SU-DHL-6 (cell line): ENCODE measurements around the gene STOML3.

Experiments used
- H2AFZ ChIP-seq: fragments of 200-600 bp; sonication (generic); 2 replicates; pipeline ENCODE4 v1.6.1; 2014; ENCODE audit warnings: low read depth, mild to moderate bottlenecking, moderate library complexity, mixed read lengths, antibody characterized with exemption, low read length; ENCODE audit not compliant: severe bottlenecking
- H3F3A ChIP-seq: fragments of 200-600 bp; shearing (Covaris generic); 2 replicates; pipeline ENCODE4 v1.6.0; 2016; ENCODE audit warnings: antibody characterized with exemption, mild to moderate bottlenecking; ENCODE audit not compliant: insufficient read depth
- H3K27ac ChIP-seq: fragments of 200-600 bp; sonication (generic); 2 replicates; pipeline ENCODE4 v1.5.1; 2016; ENCODE audit warnings: low read depth, mild to moderate bottlenecking, low read length, moderate library complexity, mixed read lengths
- H3K27me3 ChIP-seq: fragments of 200-600 bp; sonication (generic), shearing (Covaris generic); 2 replicates; pipeline ENCODE4 v1.6.0; 2014; ENCODE audit warnings: mild to moderate bottlenecking, low read length
- H3K36me3 ChIP-seq: fragments of 200-600 bp; sonication (generic); 2 replicates; pipeline ENCODE4 v1.6.1; 2014; ENCODE audit warnings: mild to moderate bottlenecking, low read length, mixed read lengths
- H3K4me2 ChIP-seq: fragments of 300-600, 200-600 bp; shearing (Covaris generic), sonication (generic); 2 replicates; pipeline ENCODE4 v1.6.0; 2014; ENCODE audit warnings: low read length, low read depth, mild to moderate bottlenecking; ENCODE audit not compliant: poor library complexity, severe bottlenecking
- H3K4me3 ChIP-seq: fragments of 200-600 bp; sonication (generic); 2 replicates; pipeline ENCODE4 v1.5.1; 2014; ENCODE audit warnings: antibody characterized with exemption, low read length, mild to moderate bottlenecking, mixed read lengths; ENCODE audit not compliant: insufficient read depth, poor library complexity, severe bottlenecking
- H3K79me2 ChIP-seq: fragments of 200-600 bp; sonication (generic); 2 replicates; pipeline ENCODE4 v1.6.1; 2014; ENCODE audit warnings: mild to moderate bottlenecking, low read length, moderate library complexity; ENCODE audit not compliant: insufficient read depth
- H3K9ac ChIP-seq: fragments of 200-600 bp; sonication (generic); 2 replicates; pipeline ENCODE4 v1.7.0; 2014; ENCODE audit warnings: mild to moderate bottlenecking, low read length
- H3K9me2 ChIP-seq: fragments of 200-600 bp; sonication (generic); replicated peaks from 2 replicates; pipeline ENCODE4 v1.6.1; 2014; ENCODE audit warnings: low read length; ENCODE audit not compliant: insufficient read depth
- H3K9me3 ChIP-seq: fragments of 200-600 bp; sonication (generic); 2 replicates; pipeline ENCODE4 v1.6.1; 2014; ENCODE audit warnings: low read length, mixed read lengths; ENCODE audit not compliant: insufficient read depth
- H4K20me1 ChIP-seq: fragments of 200-600 bp; sonication (generic); 2 replicates; pipeline ENCODE4 v1.6.1; 2014; ENCODE audit warnings: low read depth, mild to moderate bottlenecking, antibody characterized with exemption, low read length, moderate library complexity, mixed read lengths
- CTCF ChIP-seq: fragments of 200-600 bp; sonication (generic); IDR thresholded peaks from one replicate; pipeline ENCODE4 v1.5.1; 2017; ENCODE audit warnings: antibody characterized with exemption, mild to moderate bottlenecking, low read length, moderate library complexity; ENCODE audit not compliant: insufficient read depth, poor library complexity, severe bottlenecking
- EZH2phosphoT487 ChIP-seq: fragments of 200-600 bp; sonication (generic), shearing (Covaris generic); conservative IDR thresholded peaks from 2 replicates; pipeline ENCODE4 v1.6.1; 2018; ENCODE audit warnings: mild to moderate bottlenecking, antibody characterized with exemption, low read length, moderate library complexity, mixed read lengths

Gene STOML3

GRCh38 chr13:39023316-39023715 lies 32.7 kb upstream of the STOML3 start:
- Histone ChIP-seq H3K36me3 (peaks cover 71% of the 10 kb centered on the region), H3K9me3 (no peaks in the 10 kb centered on the region), H3F3A (no peaks in the 10 kb centered on the region), H3K4me3 (no peak overlapping the region), H2AFZ (no peak overlapping the region), H3K27ac (no peak overlapping the region), H3K9me2 (no peaks in the 10 kb centered on the region), H3K27me3 (no peaks in the 10 kb centered on the region), H3K9ac (no peak overlapping the region), H3K79me2 (no peaks in the 10 kb centered on the region), H3K4me2 (no peak overlapping the region), H4K20me1 (no peaks in the 10 kb centered on the region)
- TF ChIP-seq EZH2phosphoT487 (no peak), CTCF (no peak)

- peaks cover 61% of the 10 kb centered on the region; the same call in 1 of the 2 replicates for H3K36me3 ChIP-seq
- no peaks in the 10 kb centered on the region for H4K20me1 ChIP-seq
- H3K27me3 ChIP-seq = no peaks in the 10 kb centered on the region
- no peaks in the 10 kb centered on the region for H3K79me2 ChIP-seq
- H2AFZ ChIP-seq = no peak overlapping the region
- H3K9me2 ChIP-seq = no peaks in the 10 kb centered on the region
- H3K4me3 ChIP-seq = no peak overlapping the region
- H3K4me2 ChIP-seq = no peak overlapping the region
- no peak overlapping the region for H3K9ac ChIP-seq
- no peak overlapping the region for H3K27ac ChIP-seq
- no peak for TF ChIP-seq CTCF
- TF ChIP-seq EZH2phosphoT487 = no peak
- H3K9me3 ChIP-seq = no peaks in the 10 kb centered on the region
- no peaks in the 10 kb centered on the region for H3F3A ChIP-seq
Observed at GRCh38 chr13:39020853-39021462, 30.3 kb upstream of the STOML3 start.

- H3K9me2 ChIP-seq = no peaks in the 10 kb centered on the region
- H3K36me3 ChIP-seq = peaks cover 43% of the 10 kb centered on the region; the same call in 1 of the 2 replicates
- no peak overlapping the region for H3K27ac ChIP-seq
- H2AFZ ChIP-seq = no peak overlapping the region
- H3K9ac ChIP-seq = no peak overlapping the region
- H3K27me3 ChIP-seq = no peaks in the 10 kb centered on the region
- no peaks in the 10 kb centered on the region for H3K9me3 ChIP-seq
- TF ChIP-seq EZH2phosphoT487 (no peak), CTCF (peak; percentile 46)
- no peak overlapping the region for H3K4me2 ChIP-seq
- H3K4me3 ChIP-seq = no peak overlapping the region
- H3F3A ChIP-seq = no peaks in the 10 kb centered on the region
- no peaks in the 10 kb centered on the region for H4K20me1 ChIP-seq
- H3K79me2 ChIP-seq = no peaks in the 10 kb centered on the region
Observed at GRCh38 chr13:39016787-39017186, 26.2 kb upstream of the STOML3 start.
